Measurements from ENCODE around the gene DLX3. TPM values are rescaled to one million over a fixed set of nuclear protein-coding genes. Genes with fewer than 3 reads are reported as not detected.

DLX3 gene
- polyA plus RNA-seq, 2 of the 4 experiments (the other 2 are of a cell fraction) = 0.17 TPM; not detected in 1

DNA sequence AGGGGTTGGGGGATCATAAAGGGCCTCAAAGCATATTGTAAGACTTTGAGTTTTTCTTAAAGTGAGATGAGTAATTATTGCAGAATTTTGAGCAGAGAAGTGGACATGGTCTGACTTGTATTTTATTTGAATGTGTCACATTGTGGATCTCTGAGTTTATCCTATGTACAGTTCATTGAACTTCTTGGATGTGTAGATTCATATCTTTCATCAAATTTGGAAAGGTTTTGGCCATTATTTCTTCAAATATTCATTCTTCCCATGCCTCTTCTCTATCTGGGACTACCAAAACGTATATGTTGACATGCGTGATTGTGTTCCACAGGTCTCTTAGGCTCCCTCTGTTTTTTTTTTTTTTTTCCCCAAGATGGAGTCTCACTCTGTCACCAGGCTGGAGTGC, 14.3 kb upstream of the DLX3 start:
- H3K9me3 ChIP-seq = peaks cover 59% of the 10 kb centered on the region
- H3K4me1 ChIP-seq = no peaks in the 10 kb centered on the region
- WGBS (ENCODE audit: missing lambda C conversion rate) = 60% methylated on average over 2 of the region's 2 CpGs
- H3K4me3 ChIP-seq = no peak overlapping the region
- no peak for DNase-seq (ENCODE audit: low read depth in 1 of 2, low spot score in 1 of 2)
- no peak overlapping the region for H3K4me2 ChIP-seq
- TF ChIP-seq HOXA7 (CRISPR knock-in tag; IDR thresholded peaks at IDR 0.05) (no peak), ZFP36 (IDR thresholded peaks at IDR 0.05; ENCODE audit: borderline replicate concordance, partially characterized antibody) (no peak), CHD2 (IDR thresholded peaks at IDR 0.05; ENCODE audit: low read length, partially characterized antibody) (no peak), RARB (CRISPR knock-in tag; IDR thresholded peaks at IDR 0.05) (no peak), PHF8 (IDR thresholded peaks at IDR 0.05; ENCODE audit: borderline replicate concordance, low read depth) (no peak), SMC3 (IDR thresholded peaks at IDR 0.05) (no peak), ZSCAN20 (CRISPR knock-in tag; IDR thresholded peaks at IDR 0.05) (no peak), MAFK (IDR thresholded peaks at IDR 0.05; ENCODE audit: partially characterized antibody) (no peak), TP53 (CRISPR knock-in tag; IDR thresholded peaks at IDR 0.05) (no peak), CBX8 (IDR thresholded peaks at IDR 0.05) (no peak)
- TF ChIP-seq, protein P1, sequence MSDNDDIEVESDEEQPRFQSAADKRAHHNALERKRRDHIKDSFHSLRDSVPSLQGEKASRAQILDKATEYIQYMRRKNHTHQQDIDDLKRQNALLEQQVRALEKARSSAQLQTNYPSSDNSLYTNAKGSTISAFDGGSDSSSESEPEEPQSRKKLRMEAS (IDR thresholded peaks at IDR 0.05) = no peak
- TF ChIP-seq, protein P2, sequence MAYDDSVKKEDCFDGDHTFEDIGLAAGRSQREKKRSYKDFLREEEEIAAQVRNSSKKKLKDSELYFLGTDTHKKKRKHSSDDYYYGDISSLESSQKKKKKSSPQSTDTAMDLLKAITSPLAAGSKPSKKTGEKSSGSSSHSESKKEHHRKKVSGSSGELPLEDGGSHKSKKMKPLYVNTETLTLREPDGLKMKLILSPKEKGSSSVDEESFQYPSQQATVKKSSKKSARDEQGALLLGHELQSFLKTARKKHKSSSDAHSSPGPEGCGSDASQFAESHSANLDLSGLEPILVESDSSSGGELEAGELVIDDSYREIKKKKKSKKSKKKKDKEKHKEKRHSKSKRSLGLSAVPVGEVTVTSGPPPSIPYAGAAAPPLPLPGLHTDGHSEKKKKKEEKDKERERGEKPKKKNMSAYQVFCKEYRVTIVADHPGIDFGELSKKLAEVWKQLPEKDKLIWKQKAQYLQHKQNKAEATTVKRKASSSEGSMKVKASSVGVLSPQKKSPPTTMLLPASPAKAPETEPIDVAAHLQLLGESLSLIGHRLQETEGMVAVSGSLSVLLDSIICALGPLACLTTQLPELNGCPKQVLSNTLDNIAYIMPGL (CRISPR knock-in tag; IDR thresholded peaks at IDR 0.05; ENCODE audit: borderline replicate concordance) = no peak
- TF ChIP-seq, protein P3, sequence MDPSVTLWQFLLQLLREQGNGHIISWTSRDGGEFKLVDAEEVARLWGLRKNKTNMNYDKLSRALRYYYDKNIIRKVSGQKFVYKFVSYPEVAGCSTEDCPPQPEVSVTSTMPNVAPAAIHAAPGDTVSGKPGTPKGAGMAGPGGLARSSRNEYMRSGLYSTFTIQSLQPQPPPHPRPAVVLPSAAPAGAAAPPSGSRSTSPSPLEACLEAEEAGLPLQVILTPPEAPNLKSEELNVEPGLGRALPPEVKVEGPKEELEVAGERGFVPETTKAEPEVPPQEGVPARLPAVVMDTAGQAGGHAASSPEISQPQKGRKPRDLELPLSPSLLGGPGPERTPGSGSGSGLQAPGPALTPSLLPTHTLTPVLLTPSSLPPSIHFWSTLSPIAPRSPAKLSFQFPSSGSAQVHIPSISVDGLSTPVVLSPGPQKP (IDR thresholded peaks at IDR 0.05; ENCODE audit: low read depth, low read length) = no peak
- ChIA-PET POLR2A (no interaction called here), CTCF (interaction anchor here (0.6 to 5.1 kb wide), 6 partner anchors 8 to 159 kb away, joined by 3 to 56 read pairs (median 8); no protein-coding TSS in a partner anchor)
- no peak for FAIRE-seq
- no peak overlapping the region for H3K27ac ChIP-seq
- no peak for ATAC-seq

- ATAC-seq (no peak), DNase-seq (ENCODE audit: low read depth in 1 of 2, low spot score in 1 of 2) (no peak), FAIRE-seq (no peak)
- CTCF ChIA-PET = interaction anchor here (0.9 to 82.2 kb wide), 6 partner anchors 13 to 434 kb away, joined by 3 to 2613 read pairs (median 5); partner anchors contain the start of genes ITGA3 and TAC4
- TF ChIP-seq, protein P4, sequence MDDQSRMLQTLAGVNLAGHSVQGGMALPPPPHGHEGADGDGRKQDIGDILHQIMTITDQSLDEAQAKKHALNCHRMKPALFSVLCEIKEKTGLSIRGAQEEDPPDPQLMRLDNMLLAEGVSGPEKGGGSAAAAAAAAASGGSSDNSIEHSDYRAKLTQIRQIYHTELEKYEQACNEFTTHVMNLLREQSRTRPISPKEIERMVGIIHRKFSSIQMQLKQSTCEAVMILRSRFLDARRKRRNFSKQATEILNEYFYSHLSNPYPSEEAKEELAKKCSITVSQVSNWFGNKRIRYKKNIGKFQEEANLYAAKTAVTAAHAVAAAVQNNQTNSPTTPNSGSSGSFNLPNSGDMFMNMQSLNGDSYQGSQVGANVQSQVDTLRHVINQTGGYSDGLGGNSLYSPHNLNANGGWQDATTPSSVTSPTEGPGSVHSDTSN (IDR thresholded peaks at IDR 0.05) = no peak
- TF ChIP-seq RFX5 (IDR thresholded peaks at IDR 0.05) (no peak), HDAC2 (IDR thresholded peaks at IDR 0.05) (no peak), SREBF2 (IDR thresholded peaks at IDR 0.05) (no peak), FOSL2 (IDR thresholded peaks at IDR 0.05) (no peak), FOSL2 (CRISPR knock-in tag; IDR thresholded peaks at IDR 0.05) (no peak)
- Histone ChIP-seq H3K27ac (no peak overlapping the region), H3K9me3 (peaks cover 6% of the 10 kb centered on the region; the same call in 2 of the 3 replicates), H3K4me3 (no peak overlapping the region), H3K4me2 (no peak overlapping the region), H3K4me1 (no peaks in the 10 kb centered on the region)
- 61% methylated on average over 4 of the region's 4 CpGs for WGBS (ENCODE audit: missing lambda C conversion rate)
- POLR2A ChIA-PET = no interaction called here
Measured at GRCh38 chr17:50003911-50004310, 8.9 kb upstream of the DLX3 start.

GRCh38 chr17:49998836-49999511, 4.0 kb upstream of the DLX3 start:
- POLR2A ChIA-PET = interaction anchor here (1.1 to 2.1 kb wide), 4 partner anchors 61 to 291 kb away, joined by 3 to 8 read pairs (median 4); partner anchors contain the start of gene SLC35B1
- H3K4me1 ChIP-seq = peaks cover 29% of the 10 kb centered on the region

More at GRCh38 chr17:49998836-49999511, 4.0 kb upstream of the DLX3 start:
- CTCF ChIA-PET = interaction anchor here (0.6 to 82.2 kb wide), 62 partner anchors 10 to 546 kb away, joined by 3 to 2613 read pairs (median 8); partner anchors contain the start of genes DLX4, FAM117A, ITGA3 and NXPH3
- TF ChIP-seq CHD2 (IDR thresholded peaks at IDR 0.05; ENCODE audit: low read length, partially characterized antibody) (no peak), CBX2 (IDR thresholded peaks at IDR 0.05; ENCODE audit: borderline replicate concordance, low read depth) (no peak), HOXB13 (CRISPR knock-in tag; IDR thresholded peaks at IDR 0.05; ENCODE audit: low read depth) (no peak)
- 64% methylated on average over 11 of the region's 11 CpGs for WGBS (ENCODE audit: missing lambda C conversion rate)
- no peak for ATAC-seq
- FAIRE-seq = no peak
- Histone ChIP-seq H3K27ac (peak overlapping the region; percentile 54 to 71; a peak in 5 of 6 replicates), H3K4me2 (peak overlapping the region; percentile 98), H3K4me3 (no peak overlapping the region), H3K9me3 (no peaks in the 10 kb centered on the region)
- no peak for DNase-seq (ENCODE audit: low read depth in 1 of 2, low spot score in 1 of 2)

Measured in A549 (cell line).